GM23338 (cell line): ENCODE results near the gene CCNK. TPM values are rescaled to one million over a fixed set of nuclear protein-coding genes. Genes with fewer than 3 reads are reported as not detected.

ENCODE experiments used
- ATAC-seq: fragments of 200-7000 bp; cut with Tn5 transposase; 3 replicates; pipeline ENCODE4 v1.9.1; 2020
- DNase-seq: peaks from one replicate; pipeline ENCODE4 v3.0.0-alpha.2; 2015; ENCODE audit warnings: low spot score
- H2AFZ ChIP-seq: fragments of 200-600 bp; sonication (generic); 2 replicates; pipeline ENCODE4 v1.8.0; 2016; ENCODE audit warnings: antibody characterized with exemption, mild to moderate bottlenecking, moderate library complexity
- H3F3A ChIP-seq: fragments of 200-600 bp; sonication (generic); replicated peaks from 2 replicates; pipeline ENCODE4 v1.8.0; 2017; ENCODE audit warnings: antibody characterized with exemption, mixed run types, low read depth
- H3K27ac ChIP-seq: fragments of 200-600 bp; sonication (generic); 2 replicates; pipeline ENCODE4 v1.6.1; 2016; ENCODE audit warnings: low read depth
- H3K27me3 ChIP-seq: fragments of 200-600 bp; sonication (generic); 2 replicates; pipeline ENCODE4 v1.8.0; 2016; ENCODE audit warnings: mild to moderate bottlenecking, mixed run types, moderate library complexity; ENCODE audit not compliant: insufficient read depth
- H3K36me3 ChIP-seq: fragments of 200-600 bp; sonication (generic); 2 replicates; pipeline ENCODE4 v1.8.0; 2016; ENCODE audit warnings: mild to moderate bottlenecking; ENCODE audit not compliant: insufficient read depth
- H3K4me1 ChIP-seq: fragments of 200-600 bp; sonication (generic); 2 replicates; pipeline ENCODE4 v1.8.0; 2016; ENCODE audit warnings: mild to moderate bottlenecking, moderate library complexity; ENCODE audit not compliant: insufficient read depth
- H3K4me2 ChIP-seq: fragments of 200-600 bp; sonication (generic); 2 replicates; pipeline ENCODE4 v1.7.1; 2017; ENCODE audit warnings: mixed run types
- H3K4me3 ChIP-seq: fragments of 200-600 bp; sonication (generic); 2 replicates; pipeline ENCODE4 v1.6.1; 2016; ENCODE audit warnings: mixed run types
- H3K79me2 ChIP-seq: fragments of 200-600 bp; sonication (generic); replicated peaks from 2 replicates; pipeline ENCODE4 v1.8.0; 2017; ENCODE audit warnings: mild to moderate bottlenecking; ENCODE audit not compliant: insufficient read depth
- H3K9me2 ChIP-seq: fragments of 200-600 bp; sonication (generic); 2 replicates; pipeline ENCODE4 v1.8.0; 2017; ENCODE audit not compliant: insufficient read depth
- H4K20me1 ChIP-seq: fragments of 200-600 bp; sonication (generic); replicated peaks from 2 replicates; pipeline ENCODE4 v1.8.0; 2017; ENCODE audit warnings: mild to moderate bottlenecking; ENCODE audit not compliant: insufficient read depth
- H3K27ac Mint-ChIP-seq: 2 replicates; pipeline ENCODE4 v1.8.0; 2020; ENCODE audit warnings: inconsistent platforms, mild to moderate bottlenecking, moderate library complexity, mixed read lengths
- H3K27me3 Mint-ChIP-seq: 3 replicates; pipeline ENCODE4 v1.8.0; 2022; ENCODE audit warnings: low read depth, mild to moderate bottlenecking, moderate library complexity, mixed read lengths, inconsistent platforms; ENCODE audit not compliant: insufficient read depth, poor library complexity
- H3K36me3 Mint-ChIP-seq: 3 replicates; pipeline ENCODE4 v1.8.0; 2021; ENCODE audit warnings: low read depth, mild to moderate bottlenecking, inconsistent platforms, moderate library complexity, mixed read lengths
- H3K4me1 Mint-ChIP-seq: 3 replicates; pipeline ENCODE4 v1.8.0; 2020; ENCODE audit warnings: mild to moderate bottlenecking, inconsistent platforms, mixed read lengths
- H3K4me3 Mint-ChIP-seq: 3 replicates; pipeline ENCODE4 v1.8.0; 2021; ENCODE audit warnings: moderate library complexity, mild to moderate bottlenecking, inconsistent platforms, mixed read lengths
- H3K9me3 Mint-ChIP-seq: 3 replicates; pipeline ENCODE4 v1.8.0; 2020; ENCODE audit warnings: moderate library complexity, mild to moderate bottlenecking, inconsistent platforms, mixed read lengths
- CREB1 ChIP-seq: fragments of 250-450 bp; sonication (Bioruptor Pico); IDR thresholded peaks from 2 replicates; pipeline ENCODE4 v1.5.0; 2020; ENCODE audit warnings: low read depth, mild to moderate bottlenecking, moderate library complexity
- ETS1 ChIP-seq: IDR thresholded peaks from 2 replicates; pipeline ENCODE4 v1.6.1; 2016; ENCODE audit warnings: antibody characterized with exemption
- EZH2 ChIP-seq: fragments of 200-600 bp; sonication (generic); IDR thresholded peaks from one replicate; pipeline ENCODE4 v1.8.0; 2017; ENCODE audit warnings: antibody characterized with exemption, mild to moderate bottlenecking, low read depth; ENCODE audit not compliant: unreplicated experiment
- EZH2phosphoT487 ChIP-seq: fragments of 200-600 bp; sonication (generic); IDR thresholded peaks from one replicate; pipeline ENCODE4 v1.8.1; 2018; ENCODE audit warnings: antibody characterized with exemption; ENCODE audit not compliant: unreplicated experiment
- JUNB ChIP-seq: IDR thresholded peaks from one replicate; pipeline ENCODE4 v1.6.1; 2016; ENCODE audit warnings: antibody characterized with exemption; ENCODE audit not compliant: unreplicated experiment
- NANOG ChIP-seq: IDR thresholded peaks from 2 replicates; pipeline ENCODE4 v1.6.1; 2016; ENCODE audit warnings: antibody characterized with exemption, borderline replicate concordance
- POLR2AphosphoS5 ChIP-seq: IDR thresholded peaks from 2 replicates; pipeline ENCODE4 v1.6.1; 2016; ENCODE audit warnings: antibody characterized with exemption, low read depth
- REST ChIP-seq: IDR thresholded peaks from one replicate; pipeline ENCODE4 v1.6.1; 2018; ENCODE audit warnings: antibody characterized with exemption; ENCODE audit not compliant: unreplicated experiment
- STAT1 ChIP-seq: IDR thresholded peaks from one replicate; pipeline ENCODE4 v1.6.1; 2016; ENCODE audit warnings: antibody characterized with exemption; ENCODE audit not compliant: unreplicated experiment
- ZNF114 ChIP-seq: fragments of 250-450 bp; sonication (Bioruptor Pico); IDR thresholded peaks from 2 replicates; pipeline ENCODE4 v1.5.0; 2020; ENCODE audit warnings: mild to moderate bottlenecking, moderate library complexity
- ZNF331 ChIP-seq: fragments of 250-450 bp; sonication (Bioruptor Pico); IDR thresholded peaks from 2 replicates; pipeline ENCODE4 v1.5.0; 2020; ENCODE audit warnings: low read depth, mild to moderate bottlenecking, moderate library complexity
- ZNF462 ChIP-seq: fragments of 250-450 bp; sonication (Bioruptor Pico); IDR thresholded peaks from 2 replicates; pipeline ENCODE4 v1.5.0; 2020; ENCODE audit warnings: mild to moderate bottlenecking, moderate library complexity
- polyA plus RNA-seq: library from polyadenylated mRNA; unstranded; fragments of >200 nt; fragmentation: Nextera tagmentation; extraction: Ambion mirVana; gene quantifications from 2 replicates; pipeline ENCODE4 v1.2.1, GENCODE V29; 2016
- total RNA-seq: library from RNA; depleted of rRNA; stranded (reverse); fragments of >200 nt; shearing (Covaris generic); gene quantifications from 2 replicates; pipeline ENCODE4 v1.2.3, GENCODE V29; 2014
- TF ChIP-seq, protein P1 (sequence below), 2 experiments: fragments of 200-600 bp in 1 of 2; sonication (generic) in 1 of 2; conservative IDR thresholded peaks; 2 replicates each; pipeline versions ENCODE4 v1.5.1 to v1.6.1; 2016 to 2017; ENCODE audit warnings: antibody characterized with exemption in 2 of 2, low read depth in 2 of 2, mild to moderate bottlenecking in 2 of 2, moderate library complexity in 1 of 2

CCNK gene
- total and polyA plus RNA-seq, 2 experiments from 2014 or later: 54.0 to 60.6 TPM

DNA sequence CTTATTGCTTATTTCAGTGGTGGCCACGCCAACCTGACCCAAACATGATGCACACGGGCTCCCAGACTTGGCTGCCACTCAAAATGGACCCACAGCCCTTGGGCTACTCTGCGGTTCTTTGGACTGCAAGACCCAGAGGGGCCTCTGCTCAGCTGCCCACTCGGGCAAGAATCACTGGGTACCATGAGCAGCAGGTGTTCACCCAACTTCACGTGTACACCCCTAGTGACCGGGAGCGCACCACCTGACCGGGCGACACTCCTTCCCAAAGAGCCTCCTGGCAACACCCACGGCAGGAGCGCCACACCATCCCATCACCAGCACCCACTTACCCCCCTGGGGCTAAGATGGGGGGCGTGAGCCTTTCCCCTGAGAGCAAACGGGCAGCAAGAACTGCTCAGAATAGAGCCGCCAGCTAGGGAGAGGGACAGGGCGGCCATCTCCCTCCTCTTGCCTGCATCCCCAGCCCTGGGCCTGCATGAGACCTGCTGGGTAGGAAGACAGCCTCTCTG is 32.0 kb downstream of the CCNK start:
- no peaks in the 10 kb centered on the region for H3K27me3 ChIP-seq
- Mint-ChIP-seq H3K9me3 (no peaks in the 10 kb centered on the region), H3K4me1 (peaks cover 17% of the 10 kb centered on the region), H3K4me3 (no peak overlapping the region), H3K27ac (no peak overlapping the region), H3K27me3 (peaks cover 9% of the 10 kb centered on the region), H3K36me3 (peaks cover 20% of the 10 kb centered on the region)
- peaks cover 6% of the 10 kb centered on the region for H3K4me1 ChIP-seq
- H3K4me3 ChIP-seq: no peak overlapping the region
- TF ChIP-seq CREB1 (CRISPR knock-in tag) (no peak), EZH2phosphoT487 (no peak), ZNF331 (CRISPR knock-in tag) (no peak), REST (no peak), JUNB (no peak), ZNF462 (CRISPR knock-in tag) (no peak), EZH2 (no peak), STAT1 (no peak), POLR2AphosphoS5 (no peak), ZNF114 (CRISPR knock-in tag) (no peak), NANOG (no peak), ETS1 (no peak)
- TF ChIP-seq, protein P1, sequence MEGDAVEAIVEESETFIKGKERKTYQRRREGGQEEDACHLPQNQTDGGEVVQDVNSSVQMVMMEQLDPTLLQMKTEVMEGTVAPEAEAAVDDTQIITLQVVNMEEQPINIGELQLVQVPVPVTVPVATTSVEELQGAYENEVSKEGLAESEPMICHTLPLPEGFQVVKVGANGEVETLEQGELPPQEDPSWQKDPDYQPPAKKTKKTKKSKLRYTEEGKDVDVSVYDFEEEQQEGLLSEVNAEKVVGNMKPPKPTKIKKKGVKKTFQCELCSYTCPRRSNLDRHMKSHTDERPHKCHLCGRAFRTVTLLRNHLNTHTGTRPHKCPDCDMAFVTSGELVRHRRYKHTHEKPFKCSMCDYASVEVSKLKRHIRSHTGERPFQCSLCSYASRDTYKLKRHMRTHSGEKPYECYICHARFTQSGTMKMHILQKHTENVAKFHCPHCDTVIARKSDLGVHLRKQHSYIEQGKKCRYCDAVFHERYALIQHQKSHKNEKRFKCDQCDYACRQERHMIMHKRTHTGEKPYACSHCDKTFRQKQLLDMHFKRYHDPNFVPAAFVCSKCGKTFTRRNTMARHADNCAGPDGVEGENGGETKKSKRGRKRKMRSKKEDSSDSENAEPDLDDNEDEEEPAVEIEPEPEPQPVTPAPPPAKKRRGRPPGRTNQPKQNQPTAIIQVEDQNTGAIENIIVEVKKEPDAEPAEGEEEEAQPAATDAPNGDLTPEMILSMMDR (conservative IDR thresholded peaks at IDR 0.05; ENCODE audit: low read depth in 2 of 2): no peak
- no peak overlapping the region for H3K27ac ChIP-seq
- DNase-seq: no peak
- no peak overlapping the region for H2AFZ ChIP-seq
- no peaks in the 10 kb centered on the region for H3K79me2 ChIP-seq
- ATAC-seq: no peak
- peaks cover 3% of the 10 kb centered on the region; the same call in 1 of the 2 replicates for H3K36me3 ChIP-seq
- H3K9me2 ChIP-seq: no peaks in the 10 kb centered on the region
- H3F3A ChIP-seq: peaks cover 7% of the 10 kb centered on the region; the same call in 1 of the 2 replicates
- H4K20me1 ChIP-seq: no peaks in the 10 kb centered on the region; the same call in 1 of the 2 replicates
- H3K4me2 ChIP-seq: no peak overlapping the region
